Measurements from ENCODE around the gene TSFM.
"Not testable (repeated sequence)": the region's sequence is repeated elsewhere in the genome, so short reads cannot be mapped to it uniquely, and the experiment has no call there.

Gene TSFM

DNA sequence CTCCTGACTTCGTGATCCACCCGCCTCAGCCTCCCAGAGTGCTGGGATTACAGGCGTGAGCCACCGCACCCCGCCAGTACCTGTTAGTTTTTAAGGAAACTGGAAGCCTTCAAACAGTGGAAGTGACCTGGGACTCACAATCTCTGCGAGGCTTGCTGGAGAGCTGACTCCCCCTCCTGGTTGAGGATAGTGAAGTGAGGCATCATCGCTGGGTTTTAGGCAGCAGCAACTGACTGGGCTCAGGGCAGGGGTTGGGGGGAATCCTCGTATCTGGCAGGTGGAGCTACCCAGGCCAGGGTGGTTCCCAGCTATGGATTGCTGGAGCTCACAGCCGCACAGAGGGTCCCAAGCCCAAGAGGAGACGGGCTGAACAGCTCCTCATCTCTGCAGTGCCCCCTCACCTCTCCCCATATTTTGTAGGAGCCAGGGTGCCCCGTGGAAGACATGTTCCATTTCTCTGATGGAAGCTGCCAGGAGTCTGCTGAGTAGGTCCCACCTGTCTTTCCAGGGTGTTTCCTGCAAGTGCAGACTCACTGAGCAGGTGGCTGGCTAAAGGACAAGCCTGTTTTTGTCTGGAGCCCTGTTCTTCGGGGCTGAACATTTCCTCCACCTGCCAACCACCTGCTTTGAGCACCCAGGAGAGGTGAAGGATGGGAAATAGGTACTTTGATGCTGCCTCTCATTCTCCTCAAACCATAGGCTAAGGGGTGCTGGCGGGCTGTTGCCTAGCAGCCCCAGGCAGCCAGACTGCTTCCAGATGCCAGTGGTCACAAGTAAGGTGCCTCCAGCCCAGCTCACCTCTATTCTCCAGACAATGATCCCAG is 32.8 kb downstream of the TSFM start:
- DNase-seq (ENCODE audit: low read depth in 2 of 2) = no peak

GRCh38 chr12:57816001-57816854 is 33.6 kb downstream of the TSFM start:
- DNase-seq (ENCODE audit: low read depth in 2 of 2) = no peak

DNA sequence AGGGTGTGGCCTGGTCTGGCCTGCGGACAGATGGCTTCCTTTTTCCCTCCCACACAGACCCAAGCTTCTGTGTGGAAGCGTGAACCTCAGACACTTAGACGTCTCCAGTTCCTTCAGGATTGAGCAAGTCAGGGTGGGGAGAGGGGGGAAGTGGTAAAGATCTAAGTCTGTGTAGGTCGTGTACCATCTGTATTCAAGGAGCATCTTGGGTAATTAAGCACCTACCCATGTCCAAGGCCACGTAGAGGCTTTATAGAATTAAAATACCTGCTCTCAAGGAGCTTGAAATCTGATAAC is 34.2 kb downstream of the TSFM start:
- no peak for DNase-seq (ENCODE audit: low read depth in 2 of 2)

- no peak for DNase-seq (ENCODE audit: low read depth in 2 of 2)
Measured at GRCh38 chr12:57817261-57817989, 34.8 kb downstream of the TSFM start.

DNA sequence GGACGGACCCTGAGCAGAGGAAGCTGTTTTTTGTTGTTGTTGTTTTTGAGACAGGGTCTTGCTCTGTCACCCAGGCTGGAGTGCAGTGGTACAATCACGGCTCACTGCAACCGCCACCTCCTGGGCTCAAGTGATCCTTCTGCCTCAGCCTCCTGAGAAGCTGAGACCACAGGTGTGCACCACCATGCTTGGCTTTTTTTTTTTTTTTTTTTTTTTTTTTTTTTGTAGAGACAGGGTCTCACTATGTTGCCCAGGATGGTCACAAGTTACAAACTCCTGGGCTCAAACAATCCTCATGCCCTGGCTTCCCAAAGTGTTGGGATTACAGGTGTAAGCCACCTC is 35.4 kb downstream of the TSFM start:
- DNase-seq (ENCODE audit: low read depth in 2 of 2) = not testable (repeated sequence)

- not testable (repeated sequence) for DNase-seq (ENCODE audit: low read depth in 2 of 2)
Measured at GRCh38 chr12:57820119-57820518, 37.5 kb downstream of the TSFM start.

DNA sequence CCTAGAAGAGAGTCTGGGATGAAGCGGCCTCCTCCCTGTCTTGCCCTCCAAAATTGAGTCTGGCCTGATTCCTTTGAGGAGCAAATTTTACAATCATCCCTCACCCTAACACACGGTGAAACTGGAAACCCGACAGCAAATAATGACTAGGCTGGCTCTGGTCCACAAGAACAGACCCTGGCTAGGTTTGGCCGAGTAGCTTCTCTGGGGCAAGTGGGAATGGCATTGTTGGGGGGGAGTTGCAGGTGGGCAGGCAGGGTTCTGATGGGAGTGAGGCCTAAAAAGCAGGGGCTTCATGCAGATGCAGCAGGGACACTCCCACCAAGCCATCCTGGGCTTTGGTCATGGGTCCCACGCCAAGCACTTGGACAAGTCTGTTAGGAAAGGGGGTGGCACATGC is 38.4 kb downstream of the TSFM start:
- DNase-seq (ENCODE audit: low read depth in 2 of 2) = not testable (repeated sequence)

DNA sequence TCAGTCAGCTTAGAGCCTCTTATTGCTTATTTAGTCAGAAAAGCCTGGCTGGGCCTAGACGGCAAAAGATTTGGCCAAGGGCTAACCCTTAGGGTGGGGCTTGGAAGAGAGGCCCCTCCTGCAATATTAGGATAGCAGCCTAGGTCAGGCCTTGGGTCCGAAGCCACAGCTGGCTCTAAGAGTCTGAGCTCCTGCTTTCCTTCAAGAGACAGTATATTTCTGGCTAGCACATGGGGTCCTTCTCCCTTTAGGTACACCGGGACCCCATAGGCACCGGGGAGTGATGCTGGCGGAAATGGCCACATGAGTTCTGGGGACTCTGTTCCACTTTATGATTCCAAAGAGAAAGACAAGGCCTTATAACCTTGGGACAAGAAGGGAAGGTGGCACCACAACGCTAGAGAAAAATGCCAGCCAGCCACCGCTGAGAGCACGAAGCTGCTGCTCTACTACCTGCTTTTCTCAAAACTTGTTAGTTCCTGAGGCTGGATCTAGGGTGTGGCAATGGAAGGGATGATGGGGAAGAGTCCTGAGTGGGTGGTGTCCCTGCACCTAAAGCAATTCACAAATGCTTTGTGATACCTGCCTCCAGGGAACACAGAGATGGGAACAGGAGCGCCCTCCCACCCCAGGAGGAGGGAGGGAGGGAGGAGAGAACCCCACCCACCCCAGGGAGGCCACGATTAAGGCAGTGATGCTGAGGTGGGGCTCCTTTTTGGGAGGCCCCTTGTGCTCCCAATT is 39.1 kb downstream of the TSFM start:
- no peak for DNase-seq (ENCODE audit: low read depth in 2 of 2)

DNA sequence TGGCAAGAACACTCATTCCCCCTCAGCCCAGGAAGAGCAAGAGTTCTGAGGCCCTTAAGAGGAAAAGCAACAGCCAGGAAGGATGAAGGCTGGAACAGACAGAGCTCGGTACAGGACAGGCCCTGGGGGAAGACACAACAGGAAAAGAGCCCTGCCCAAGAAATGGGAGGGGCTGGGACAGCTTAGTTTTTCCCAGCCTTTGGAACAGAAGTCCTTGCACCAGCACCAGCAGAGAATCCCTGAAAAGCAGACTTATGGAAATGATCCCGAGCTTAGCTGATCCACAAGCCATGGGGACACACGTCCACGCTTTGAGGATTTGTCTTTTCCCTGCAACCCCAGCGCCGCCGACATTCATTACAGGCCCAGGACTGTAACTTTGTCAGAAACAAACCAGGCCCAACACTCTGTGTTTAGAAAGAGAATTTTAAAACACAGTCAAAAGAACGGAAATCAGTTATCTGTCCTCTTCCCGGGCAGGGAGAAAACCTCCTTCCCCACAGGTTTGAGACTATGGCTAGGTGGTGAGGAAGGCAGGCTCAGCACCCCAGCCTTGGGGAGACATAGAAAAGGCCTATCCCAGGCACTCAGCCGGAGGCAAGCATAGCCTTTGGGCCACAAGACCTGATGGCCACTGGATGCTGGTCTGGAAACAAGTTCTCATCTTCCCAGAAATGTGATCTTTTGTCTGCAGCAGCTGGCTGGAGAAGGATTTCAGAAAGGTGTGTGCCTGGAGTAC is 40.0 kb downstream of the TSFM start:
- DNase-seq (ENCODE audit: low read depth in 2 of 2) = no peak

DNA sequence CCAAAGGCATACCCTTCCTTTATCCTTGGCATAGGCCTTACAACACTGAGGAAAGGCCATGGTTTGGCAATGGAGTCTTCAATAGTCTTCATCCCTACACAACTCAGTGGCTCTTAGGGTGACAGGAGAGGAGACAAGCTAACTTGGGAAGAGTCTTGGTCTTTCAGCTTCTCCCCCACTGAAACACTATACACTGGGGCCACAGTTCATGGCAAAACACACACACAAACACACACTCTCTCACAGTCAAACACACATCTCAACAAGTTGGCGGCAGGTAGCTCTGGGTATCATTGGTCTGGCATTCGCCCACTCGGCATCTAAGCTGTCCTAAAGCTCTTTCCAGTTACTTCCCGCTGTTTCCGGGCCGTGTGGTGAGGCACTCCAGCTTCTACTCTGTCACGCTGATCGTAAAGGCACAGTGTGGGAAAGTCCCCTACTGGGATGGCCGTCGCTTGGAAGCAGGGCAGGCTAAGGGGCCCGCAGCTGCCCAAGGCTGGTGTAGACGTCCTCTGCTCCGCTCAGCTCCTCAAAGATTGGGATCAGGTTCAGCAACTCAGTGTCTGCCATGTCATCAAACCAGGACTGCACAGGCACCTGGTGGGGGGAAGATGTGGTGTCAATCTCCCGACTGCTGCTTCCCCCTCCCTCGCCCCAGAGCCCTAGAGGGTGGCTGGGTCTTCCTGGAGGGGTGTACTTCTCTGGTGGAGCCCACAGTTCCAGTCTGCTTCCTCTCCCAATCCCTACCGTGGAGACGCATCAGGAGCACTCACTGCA is 40.7 kb downstream of the TSFM start:
- DNase-seq (ENCODE audit: low read depth in 2 of 2) = no peak

DNA sequence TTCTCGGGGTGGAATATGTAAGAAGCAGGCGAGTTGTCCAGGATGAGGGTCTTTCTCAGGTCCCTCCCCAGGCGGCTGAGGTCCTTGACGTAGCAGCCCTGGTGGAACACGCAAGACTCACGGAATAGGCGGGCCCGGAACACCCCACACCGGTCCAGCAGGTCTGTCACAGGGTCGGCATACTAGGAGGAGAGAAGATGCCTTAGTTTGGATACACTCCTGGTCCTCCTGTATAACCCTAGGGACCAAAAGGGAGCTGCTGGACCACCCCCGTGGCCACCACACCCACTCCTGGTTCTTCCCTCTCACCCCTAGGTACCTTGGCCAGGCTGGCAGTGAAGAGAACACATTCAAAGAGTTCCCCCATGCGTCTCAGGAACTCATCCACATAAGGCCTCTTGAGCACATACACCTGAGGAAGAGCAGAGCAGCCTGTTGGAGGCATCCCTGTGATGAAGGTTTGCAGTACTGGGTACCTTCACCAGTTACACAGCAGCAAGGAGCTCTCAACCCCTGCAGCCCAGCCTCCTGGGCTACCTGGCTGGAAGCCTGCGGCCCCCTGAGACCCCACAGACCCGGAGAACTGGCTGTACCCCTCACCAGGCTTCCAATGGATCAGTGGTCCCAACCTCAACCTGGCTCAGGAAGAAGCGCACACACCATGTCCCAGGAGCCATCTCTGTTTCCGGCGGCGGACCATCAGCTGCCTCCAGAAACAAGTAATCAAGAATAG is 41.5 kb downstream of the TSFM start:
- no peak for DNase-seq (ENCODE audit: low read depth in 2 of 2)

GRCh38 chr12:57825451-57825850 is 42.9 kb downstream of the TSFM start:
- DNase-seq (ENCODE audit: low read depth in 2 of 2) = no peak

- DNase-seq (ENCODE audit: low read depth in 2 of 2) = no peak
Measured at GRCh38 chr12:57826400-57826799, 43.8 kb downstream of the TSFM start.

DNA sequence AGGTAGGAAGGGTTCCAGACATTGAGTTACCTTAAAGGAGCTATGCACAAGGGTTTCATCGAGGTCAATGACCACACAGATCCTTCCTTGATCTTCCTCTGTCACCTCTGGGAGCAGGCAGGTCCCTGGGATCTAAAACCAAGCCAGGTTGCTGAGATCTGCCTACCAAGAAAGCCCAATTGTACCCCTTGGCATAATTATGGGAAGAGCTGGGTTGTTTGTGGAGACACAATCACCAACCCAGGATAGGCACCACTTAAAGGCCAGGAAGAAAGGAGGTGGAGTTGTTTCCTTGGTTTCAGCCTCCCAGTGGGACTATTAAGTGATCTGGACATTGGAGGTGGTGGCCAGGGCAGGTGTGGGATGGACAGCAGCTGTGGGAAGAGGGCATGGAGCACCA is 44.4 kb downstream of the TSFM start:
- DNase-seq (ENCODE audit: low read depth in 2 of 2) = no peak

DNA sequence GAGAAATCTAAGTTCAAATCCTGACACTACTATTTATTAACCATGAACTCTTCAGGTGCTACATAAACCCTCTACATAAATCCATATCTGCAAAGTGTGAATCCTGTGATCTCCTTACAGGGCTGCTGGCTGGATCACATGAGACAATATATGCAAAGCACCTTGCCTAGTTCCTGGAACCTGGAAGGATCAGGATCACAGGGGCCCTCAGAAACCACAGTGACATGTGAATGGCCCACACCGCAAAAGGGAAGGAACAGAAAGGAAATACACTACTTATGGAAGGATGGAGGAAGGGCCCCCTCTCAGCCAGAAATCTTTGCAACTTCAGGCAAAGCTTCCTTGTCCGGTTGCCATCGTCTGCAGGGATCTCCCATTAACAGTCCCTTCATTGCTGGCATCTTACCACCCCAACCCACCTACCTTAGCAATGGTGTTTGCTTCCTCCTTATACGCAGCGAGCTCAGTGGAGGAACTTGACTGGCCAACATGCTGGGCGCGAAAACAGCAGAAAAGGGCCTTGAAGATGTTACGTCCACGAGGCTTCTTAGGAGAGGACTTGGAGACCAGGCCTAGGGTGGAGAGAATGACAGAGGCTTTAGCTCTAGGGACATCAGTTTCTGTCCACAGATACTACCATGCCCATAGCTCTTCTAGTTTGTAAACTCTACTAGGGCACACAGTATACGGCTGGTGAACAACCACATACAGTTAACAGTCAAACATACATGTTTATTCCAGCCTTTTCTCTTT is 46.6 kb downstream of the TSFM start:
- DNase-seq (ENCODE audit: low read depth in 2 of 2) = no peak

- DNase-seq (ENCODE audit: low read depth in 2 of 2) = no peak
Measured at GRCh38 chr12:57830393-57830792, 47.8 kb downstream of the TSFM start.

DNA sequence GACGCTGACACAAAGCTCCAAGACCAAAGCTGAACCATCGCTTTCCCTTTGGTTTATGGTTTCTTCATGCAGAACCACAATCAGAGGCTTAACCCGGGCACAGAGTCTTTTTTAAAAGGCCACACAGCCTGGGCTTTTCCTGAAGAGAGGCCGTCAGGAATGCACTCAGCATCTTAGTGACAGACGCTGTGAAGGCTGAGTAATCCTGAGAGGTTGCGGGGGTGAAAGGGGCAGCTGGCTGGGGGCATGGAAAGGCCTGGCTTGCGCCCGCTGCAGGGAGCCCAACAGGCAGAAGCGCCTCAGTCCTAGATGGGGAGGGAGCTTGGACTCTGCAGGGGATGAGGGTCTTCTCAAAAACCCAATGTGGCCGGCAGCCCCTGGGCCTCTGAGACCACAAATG is 50.4 kb downstream of the TSFM start:
- DNase-seq (ENCODE audit: low read depth in 2 of 2) = no peak

- DNase-seq (ENCODE audit: low read depth in 2 of 2) = no peak
Measured at GRCh38 chr12:57833672-57834071, 51.1 kb downstream of the TSFM start.
